Left ventricle myocardium inferior (tissue), 1 donor: ENCODE measurements around the gene NUP153. TPM values are rescaled to one million over a fixed set of nuclear protein-coding genes. Genes with fewer than 3 reads are reported as not detected.

ENCODE experiments used
- DNase-seq: peaks from one replicate; pipeline ENCODE4 v3.0.0-alpha.2; 2020
- H3K27ac ChIP-seq: fragments of 200-600 bp; replicated peaks from 2 replicates; pipeline ENCODE4 v1.8.0; 2021
- H3K27me3 ChIP-seq: fragments of 200-600 bp; 2 replicates; pipeline ENCODE4 v1.8.0; 2021; ENCODE audit warnings: low read depth
- H3K36me3 ChIP-seq: fragments of 200-600 bp; 2 replicates; pipeline ENCODE4 v1.8.0; 2021
- H3K4me1 ChIP-seq: fragments of 200-600 bp; 2 replicates; pipeline ENCODE4 v1.8.0; 2021
- H3K4me3 ChIP-seq: fragments of 200-600 bp; 2 replicates; pipeline ENCODE4 v1.8.0; 2021; ENCODE audit warnings: mild to moderate bottlenecking, moderate library complexity
- H3K9me3 ChIP-seq: fragments of 200-600 bp; replicated peaks from 2 replicates; pipeline ENCODE4 v1.8.0; 2021
- intact Hi-C: fragments of 100-400 bp; cut with micrococcal nuclease; formaldehyde crosslinking; loops from one replicate; pipeline ENCODE4 v1.11.0; 2022
- total RNA-seq: library from RNA; stranded (reverse); fragmentation: NEBNext Ultra II Directional; extraction: Animal tissue kit (Norgen Biotek cat#: 25700); gene quantifications from one replicate; pipeline ENCODE4 v1.2.1, GENCODE V29; 2021
- TF ChIP-seq, protein P1 (sequence below): fragments of 200-600 bp; IDR thresholded peaks from 2 replicates; pipeline ENCODE4 v1.8.0; 2021; ENCODE audit warnings: antibody characterized with exemption, mild to moderate bottlenecking, borderline replicate concordance
- donor health status: DM: no; HTN: yes; CAD: no; lungs with severe emphysema.

The NUP153 gene
- total RNA-seq, 1 donor from 2014 or later, result 24.1 TPM

- DNase-seq, result no peak
- Histone ChIP-seq H3K27ac (no peak overlapping the region), H3K4me3 (no peak overlapping the region), H3K9me3 (no peaks in the 10 kb centered on the region), H3K27me3 (no peaks in the 10 kb centered on the region), H3K4me1 (peaks cover 12% of the 10 kb centered on the region), H3K36me3 (no peaks in the 10 kb centered on the region)
- intact Hi-C loops, result no loop called here
- TF ChIP-seq, protein P1, sequence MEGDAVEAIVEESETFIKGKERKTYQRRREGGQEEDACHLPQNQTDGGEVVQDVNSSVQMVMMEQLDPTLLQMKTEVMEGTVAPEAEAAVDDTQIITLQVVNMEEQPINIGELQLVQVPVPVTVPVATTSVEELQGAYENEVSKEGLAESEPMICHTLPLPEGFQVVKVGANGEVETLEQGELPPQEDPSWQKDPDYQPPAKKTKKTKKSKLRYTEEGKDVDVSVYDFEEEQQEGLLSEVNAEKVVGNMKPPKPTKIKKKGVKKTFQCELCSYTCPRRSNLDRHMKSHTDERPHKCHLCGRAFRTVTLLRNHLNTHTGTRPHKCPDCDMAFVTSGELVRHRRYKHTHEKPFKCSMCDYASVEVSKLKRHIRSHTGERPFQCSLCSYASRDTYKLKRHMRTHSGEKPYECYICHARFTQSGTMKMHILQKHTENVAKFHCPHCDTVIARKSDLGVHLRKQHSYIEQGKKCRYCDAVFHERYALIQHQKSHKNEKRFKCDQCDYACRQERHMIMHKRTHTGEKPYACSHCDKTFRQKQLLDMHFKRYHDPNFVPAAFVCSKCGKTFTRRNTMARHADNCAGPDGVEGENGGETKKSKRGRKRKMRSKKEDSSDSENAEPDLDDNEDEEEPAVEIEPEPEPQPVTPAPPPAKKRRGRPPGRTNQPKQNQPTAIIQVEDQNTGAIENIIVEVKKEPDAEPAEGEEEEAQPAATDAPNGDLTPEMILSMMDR, result no peak
These were observed 22.0 kb upstream of the NUP153 start for GRCh38 chr6:17728551-17729222.

DNA sequence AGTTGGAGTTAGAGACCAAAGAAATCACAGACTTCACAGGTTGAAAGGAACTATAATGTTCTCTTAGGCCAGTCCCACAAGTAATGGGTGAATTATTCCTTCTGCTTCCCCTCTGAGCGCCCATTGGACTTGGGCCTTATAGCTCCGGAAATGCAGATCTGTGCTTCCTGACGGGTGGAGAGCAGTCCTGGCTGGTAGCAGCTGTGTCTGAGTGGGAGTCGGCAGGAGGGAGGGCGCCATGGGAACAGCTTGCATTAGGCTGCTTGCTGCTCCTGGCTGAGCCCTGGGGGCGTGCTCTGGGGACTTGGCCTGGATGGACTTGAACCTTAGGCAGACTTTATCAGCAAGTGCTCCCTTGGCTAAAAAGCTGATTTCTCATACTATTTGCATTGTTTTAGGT, 18.4 kb upstream of the NUP153 start:
- intact Hi-C loops, result no loop called here
- H3K27me3 ChIP-seq, result no peaks in the 10 kb centered on the region
- no peaks in the 10 kb centered on the region for H3K9me3 ChIP-seq
- peak overlapping the region; percentile 20 for H3K27ac ChIP-seq
- H3K4me1 ChIP-seq, result peaks cover 12% of the 10 kb centered on the region
- peak; percentile 68 for DNase-seq
- TF ChIP-seq, protein P1, result no peak
- no peak overlapping the region for H3K4me3 ChIP-seq
- H3K36me3 ChIP-seq, result no peaks in the 10 kb centered on the region

GRCh38 chr6:17724341-17724740, 17.6 kb upstream of the NUP153 start:
- TF ChIP-seq, protein P1, result no peak
- Histone ChIP-seq H3K9me3 (no peaks in the 10 kb centered on the region), H3K4me1 (peaks cover 12% of the 10 kb centered on the region), H3K27me3 (no peaks in the 10 kb centered on the region), H3K36me3 (no peaks in the 10 kb centered on the region), H3K27ac (peak overlapping the region; percentile 20), H3K4me3 (no peak overlapping the region)
- intact Hi-C loops, result no loop called here
- no peak for DNase-seq

GRCh38 chr6:17721671-17722070, 14.9 kb upstream of the NUP153 start:
- no peak overlapping the region for H3K27ac ChIP-seq
- TF ChIP-seq, protein P1, result no peak
- H3K9me3 ChIP-seq, result no peaks in the 10 kb centered on the region
- no peaks in the 10 kb centered on the region for H3K27me3 ChIP-seq
- H3K4me1 ChIP-seq, result peaks cover 12% of the 10 kb centered on the region
- H3K4me3 ChIP-seq, result no peak overlapping the region
- no peak for DNase-seq
- H3K36me3 ChIP-seq, result no peaks in the 10 kb centered on the region
- intact Hi-C loops, result no loop called here

DNA sequence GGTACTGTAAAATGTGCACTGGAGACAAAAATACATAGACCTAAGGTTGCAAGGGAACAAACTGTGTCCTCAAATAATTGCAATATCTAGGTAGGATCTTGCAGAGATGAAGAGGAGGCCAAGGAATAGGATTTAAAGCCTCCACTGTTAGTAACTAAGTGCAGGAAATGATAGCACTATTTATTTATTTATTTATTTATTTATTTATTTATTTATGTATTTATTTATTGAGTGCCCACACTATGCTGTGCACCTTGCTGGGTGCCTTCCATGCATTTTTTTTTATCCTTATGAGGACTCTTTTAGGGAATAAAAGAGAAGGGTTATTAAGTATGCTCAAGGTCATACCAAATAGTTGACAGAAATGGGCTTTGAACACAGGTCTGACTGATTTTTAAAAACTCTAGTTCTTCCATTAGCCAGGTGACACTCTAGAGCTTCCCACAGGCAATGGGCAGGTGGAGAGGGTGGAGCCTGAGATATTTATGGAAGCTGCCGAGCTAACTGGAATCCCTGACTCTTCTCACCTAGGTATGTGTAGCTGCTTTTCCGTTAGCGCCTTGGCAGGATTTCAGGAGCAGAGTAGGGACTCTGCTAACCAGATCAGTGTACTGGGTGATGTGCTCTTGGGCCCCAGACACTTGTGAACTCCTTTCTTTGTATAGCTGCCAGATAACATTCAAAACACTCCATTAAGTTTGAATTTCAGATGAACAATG, 12.8 kb upstream of the NUP153 start:
- intact Hi-C loops, result no loop called here

More for the DNA sequence above, 12.8 kb upstream of the NUP153 start:
- DNase-seq, result no peak
- Histone ChIP-seq H3K4me3 (no peak overlapping the region), H3K9me3 (no peaks in the 10 kb centered on the region), H3K4me1 (peaks cover under 1% of the 10 kb centered on the region), H3K27me3 (no peaks in the 10 kb centered on the region), H3K27ac (no peak overlapping the region), H3K36me3 (no peaks in the 10 kb centered on the region)
- TF ChIP-seq, protein P1, result no peak
